Smooth muscle cell of the brain vasculature (primary cell): Measurements from ENCODE around the gene FANCF.
"Not testable (repeated sequence)": the region's sequence is repeated elsewhere in the genome, so short reads cannot be mapped to it uniquely, and the experiment has no call there.

ENCODE experiments used
- DNase-seq: peaks from one replicate; pipeline ENCODE4 v3.0.0-alpha.2; 2012; ENCODE audit warnings: low read depth, low spot score

FANCF gene, protein sequence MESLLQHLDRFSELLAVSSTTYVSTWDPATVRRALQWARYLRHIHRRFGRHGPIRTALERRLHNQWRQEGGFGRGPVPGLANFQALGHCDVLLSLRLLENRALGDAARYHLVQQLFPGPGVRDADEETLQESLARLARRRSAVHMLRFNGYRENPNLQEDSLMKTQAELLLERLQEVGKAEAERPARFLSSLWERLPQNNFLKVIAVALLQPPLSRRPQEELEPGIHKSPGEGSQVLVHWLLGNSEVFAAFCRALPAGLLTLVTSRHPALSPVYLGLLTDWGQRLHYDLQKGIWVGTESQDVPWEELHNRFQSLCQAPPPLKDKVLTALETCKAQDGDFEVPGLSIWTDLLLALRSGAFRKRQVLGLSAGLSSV

DNA sequence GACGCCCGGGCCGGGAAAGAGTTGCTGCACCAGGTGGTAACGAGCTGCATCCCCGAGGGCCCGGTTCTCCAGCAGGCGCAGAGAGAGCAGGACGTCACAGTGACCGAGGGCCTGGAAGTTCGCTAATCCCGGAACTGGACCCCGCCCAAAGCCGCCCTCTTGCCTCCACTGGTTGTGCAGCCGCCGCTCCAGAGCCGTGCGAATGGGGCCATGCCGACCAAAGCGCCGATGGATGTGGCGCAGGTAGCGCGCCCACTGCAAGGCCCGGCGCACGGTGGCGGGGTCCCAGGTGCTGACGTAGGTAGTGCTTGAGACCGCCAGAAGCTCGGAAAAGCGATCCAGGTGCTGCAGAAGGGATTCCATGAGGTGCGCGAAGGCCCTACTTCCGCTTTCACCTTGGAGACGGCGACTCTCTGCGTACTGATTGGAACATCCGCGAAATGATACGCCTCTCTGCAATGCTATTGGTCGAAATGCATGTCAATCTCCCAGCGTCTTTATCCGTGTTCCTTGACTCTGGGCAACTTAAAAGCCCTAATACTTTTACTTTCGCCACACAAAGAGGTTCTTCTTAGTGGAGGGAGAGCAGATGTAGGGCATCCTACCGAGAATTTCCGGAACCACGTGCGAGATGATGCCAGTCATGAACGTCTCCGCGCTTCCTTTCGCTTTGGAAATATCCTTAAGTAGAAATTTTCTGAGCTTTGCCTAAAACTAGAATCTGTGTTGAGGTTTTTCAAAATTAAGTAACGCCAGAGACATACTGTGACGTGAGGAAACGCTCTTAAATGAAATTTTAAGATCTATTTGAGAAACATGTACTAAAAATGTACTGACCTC lies at the start of gene FANCF:
TSS of gene FANCF (minus strand) at position 376 of the 840 bp plus-strand sequence. CDS start at position 363, 13 bp downstream.
- DNase-seq: peak; percentile 94

DNA sequence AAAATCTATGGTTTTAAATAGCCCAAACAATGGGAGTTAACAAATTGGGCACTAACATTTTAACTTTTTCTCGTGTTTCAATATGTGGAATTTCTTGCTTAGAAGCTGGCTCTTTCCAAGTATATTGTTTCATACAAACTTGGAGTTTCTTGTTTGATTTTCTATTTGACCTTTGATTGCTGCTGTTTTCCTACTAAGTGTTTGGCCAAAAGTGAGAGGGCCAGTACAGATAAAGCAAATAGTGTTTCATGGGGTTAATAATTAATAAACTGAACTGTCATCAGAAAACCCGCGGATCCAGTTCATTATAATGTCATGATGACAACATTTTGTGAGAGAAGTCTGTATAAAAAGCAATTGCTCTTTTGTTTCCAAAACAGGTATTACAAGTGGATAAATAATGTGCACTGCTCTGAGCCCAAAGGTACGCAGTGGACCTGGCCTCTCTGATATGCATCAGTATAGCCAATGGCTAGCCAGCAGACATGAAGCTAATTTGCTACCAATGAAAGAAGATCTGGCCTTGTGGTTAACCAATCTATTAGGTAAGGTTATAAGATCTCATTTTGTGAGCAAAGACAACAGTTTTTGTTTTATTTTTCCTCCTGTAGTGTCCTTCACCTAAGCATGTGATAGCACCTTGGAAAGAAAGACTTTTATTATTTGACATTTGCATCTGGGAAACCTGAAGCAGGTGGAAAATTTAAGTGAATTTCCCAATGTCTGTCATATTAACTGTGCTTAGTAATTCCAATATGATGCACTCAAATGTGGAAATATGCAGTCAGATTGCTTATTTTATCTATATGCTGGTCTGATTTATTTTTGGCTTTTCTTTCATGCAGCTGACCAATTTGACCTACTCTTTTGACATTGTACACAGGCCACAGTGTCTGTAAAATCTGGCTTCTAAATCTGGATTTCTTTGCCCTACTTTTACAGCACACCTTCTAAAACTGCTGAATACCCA lies 49.1 kb upstream of the FANCF start:
- no peak for DNase-seq

DNA sequence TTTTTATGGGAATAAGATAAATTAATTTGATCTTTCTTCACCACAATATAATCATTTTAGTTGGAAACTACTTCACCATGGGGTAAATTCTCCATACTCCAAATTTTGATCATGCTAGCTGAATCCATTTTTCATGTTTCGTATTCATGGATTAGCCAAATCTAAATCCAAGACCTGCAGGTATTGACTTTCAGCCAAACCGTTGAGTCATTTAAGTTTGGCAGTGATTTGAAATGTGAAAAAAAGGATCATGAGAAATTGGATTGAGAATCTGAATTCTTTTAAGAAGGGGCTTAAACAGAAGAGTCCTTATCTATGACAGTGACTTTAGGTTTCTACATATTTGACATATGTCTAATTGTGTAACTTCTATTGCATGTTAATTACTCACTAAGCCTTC lies 46.1 kb upstream of the FANCF start:
- DNase-seq: no peak

DNA sequence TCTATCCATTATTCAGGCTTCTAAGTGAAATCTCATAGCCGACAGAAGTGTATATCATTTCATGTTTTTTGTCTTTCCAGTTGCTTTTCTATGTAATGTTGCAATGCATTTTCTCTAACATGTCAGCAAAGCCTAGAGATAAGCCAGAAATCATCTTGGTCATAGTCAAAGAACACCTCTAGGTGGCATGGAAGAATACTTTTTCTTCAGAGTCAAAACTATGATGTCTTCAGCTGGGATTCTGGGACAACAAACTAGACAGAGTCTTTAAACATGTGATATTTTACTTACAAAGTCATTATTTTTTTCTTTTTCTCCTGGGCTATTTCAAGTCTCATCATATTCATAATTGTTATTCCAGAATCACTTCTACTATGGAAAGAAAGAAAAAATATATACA lies 45.2 kb upstream of the FANCF start:
- no peak for DNase-seq

DNA sequence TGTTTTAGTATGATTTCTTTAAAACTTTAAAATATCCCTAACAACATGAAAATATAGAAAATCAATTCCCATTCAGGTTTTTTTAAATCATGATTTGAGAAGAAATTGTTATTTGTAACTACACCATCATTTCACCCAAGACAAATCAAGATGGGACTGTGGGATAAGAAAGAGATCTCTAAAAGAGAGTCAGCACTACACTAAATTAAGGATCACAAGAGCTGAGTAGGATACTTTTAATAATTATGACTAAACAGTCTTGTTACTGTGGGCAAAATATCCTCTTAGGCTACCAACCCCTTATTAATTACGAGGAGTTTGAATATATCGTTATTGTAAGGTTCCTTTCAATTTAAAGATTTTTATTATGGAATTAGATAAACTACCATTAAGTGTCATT lies 43.7 kb upstream of the FANCF start:
- DNase-seq: no peak

DNA sequence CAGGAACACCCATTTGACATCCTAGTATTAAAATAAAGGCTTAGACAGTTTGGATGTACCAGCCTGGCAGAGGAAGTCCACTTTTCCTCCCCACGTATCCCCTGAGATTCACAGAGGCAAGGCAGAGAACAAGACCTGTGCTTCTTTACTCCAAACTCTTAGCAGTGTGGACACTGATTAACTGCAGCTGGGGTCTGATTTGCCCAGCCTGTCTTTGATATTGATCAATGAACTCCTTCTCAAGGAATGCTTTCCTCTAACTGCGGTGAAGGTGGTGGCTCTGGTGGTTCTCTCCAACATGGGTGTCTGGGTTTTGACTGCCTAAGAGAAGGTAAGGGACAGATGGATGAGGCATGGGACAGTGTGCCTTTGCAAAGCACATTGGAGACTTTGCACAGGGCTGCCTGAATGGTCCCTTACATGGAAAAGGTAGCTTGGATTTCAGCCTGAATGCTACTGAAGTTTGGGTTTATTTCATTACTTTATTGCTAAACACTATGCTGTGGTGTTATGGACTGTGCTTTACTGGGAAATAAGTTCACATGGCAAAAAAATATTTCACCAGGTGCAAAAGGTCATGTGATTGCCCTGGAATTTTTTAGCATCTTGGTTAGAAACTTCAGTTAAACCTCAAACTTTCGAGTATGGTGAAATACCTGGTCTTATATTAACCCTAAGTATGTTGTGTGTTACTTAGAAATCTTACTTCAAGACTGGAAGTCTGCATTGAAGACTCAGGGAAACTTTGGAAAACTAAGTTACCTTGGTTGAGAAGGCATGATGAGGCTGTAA lies 42.6 kb upstream of the FANCF start:
- DNase-seq: no peak

DNA sequence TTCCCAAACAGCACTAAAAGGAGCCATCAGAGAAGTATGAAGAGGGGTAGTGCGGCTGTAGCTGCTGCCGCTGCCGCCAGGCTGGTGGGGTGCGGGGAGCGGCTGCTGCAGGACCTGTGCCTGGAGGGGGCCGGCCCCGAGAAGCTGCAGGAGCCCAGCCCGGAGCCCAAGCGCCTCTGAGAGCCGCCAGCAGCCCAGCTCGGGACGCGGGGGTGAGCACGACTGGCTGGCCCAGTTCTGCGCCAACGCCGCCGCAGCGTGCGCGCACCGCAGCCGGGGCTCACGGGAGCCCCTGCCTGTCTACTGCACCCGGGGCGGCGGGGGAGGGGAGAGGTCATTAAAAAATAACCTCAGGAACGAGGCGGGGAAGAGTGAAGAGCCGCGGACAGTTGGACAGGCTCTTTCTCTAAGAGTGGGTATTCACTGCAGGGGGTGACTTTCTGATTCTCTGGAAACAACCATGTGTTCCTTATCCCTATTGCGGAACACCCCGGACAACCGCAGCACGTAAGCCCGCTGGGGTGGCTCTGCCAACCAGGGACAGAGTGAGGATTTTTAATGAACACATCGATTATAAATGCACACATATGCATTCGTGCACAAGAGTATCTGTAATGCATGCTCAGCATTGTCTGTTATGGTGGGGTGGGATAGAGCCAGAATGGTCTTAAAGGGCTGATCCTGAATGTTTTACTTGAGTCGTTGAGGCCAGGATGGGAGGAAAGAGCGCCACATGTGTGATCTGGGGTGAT lies 41.2 kb upstream of the FANCF start:
- DNase-seq: no peak

DNA sequence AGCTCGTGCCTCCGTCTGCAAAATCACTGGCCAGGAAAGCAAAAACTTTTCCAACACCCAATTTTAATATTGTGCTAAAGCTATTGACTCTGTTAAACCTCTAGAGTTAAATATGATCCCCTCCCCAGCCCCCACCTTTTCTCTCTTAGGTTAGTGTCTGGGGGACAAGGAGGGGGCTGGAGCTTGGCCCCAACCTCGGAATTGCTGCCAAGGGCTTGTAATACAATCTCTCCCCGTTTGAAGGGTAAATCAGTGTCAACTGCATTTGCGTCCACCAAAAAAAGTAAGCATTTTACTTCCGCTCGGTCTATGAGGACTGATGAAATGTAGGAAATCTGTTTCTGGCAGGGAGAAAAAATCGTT lies 40.7 kb upstream of the FANCF start, which contains the start of gene GAS2:
TSS of gene GAS2 (plus strand) at position 287 of the 363 bp plus-strand sequence. CDS start 8,259 bp downstream, outside the sequence.
- DNase-seq: no peak

DNA sequence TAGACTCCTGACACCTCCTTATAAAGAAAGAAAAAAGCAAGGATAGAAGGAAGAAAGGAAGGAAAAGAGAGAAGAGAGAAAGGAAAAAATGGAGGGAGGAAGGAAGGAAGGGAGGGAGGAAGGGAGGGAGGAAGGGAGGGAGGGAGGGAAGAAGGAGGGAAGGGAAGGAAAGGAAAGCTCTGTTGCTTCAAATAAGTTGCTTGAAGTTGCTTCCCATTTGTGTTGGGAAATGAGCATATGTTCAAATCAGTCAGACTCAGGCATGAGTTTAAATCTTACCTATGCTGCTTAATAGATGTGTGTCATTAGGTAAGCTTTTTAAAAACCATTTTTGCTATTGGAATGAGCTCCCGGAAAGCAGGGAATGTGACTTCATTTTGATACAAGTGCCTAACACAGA lies 34.2 kb upstream of the FANCF start:
- no peak for DNase-seq

DNA sequence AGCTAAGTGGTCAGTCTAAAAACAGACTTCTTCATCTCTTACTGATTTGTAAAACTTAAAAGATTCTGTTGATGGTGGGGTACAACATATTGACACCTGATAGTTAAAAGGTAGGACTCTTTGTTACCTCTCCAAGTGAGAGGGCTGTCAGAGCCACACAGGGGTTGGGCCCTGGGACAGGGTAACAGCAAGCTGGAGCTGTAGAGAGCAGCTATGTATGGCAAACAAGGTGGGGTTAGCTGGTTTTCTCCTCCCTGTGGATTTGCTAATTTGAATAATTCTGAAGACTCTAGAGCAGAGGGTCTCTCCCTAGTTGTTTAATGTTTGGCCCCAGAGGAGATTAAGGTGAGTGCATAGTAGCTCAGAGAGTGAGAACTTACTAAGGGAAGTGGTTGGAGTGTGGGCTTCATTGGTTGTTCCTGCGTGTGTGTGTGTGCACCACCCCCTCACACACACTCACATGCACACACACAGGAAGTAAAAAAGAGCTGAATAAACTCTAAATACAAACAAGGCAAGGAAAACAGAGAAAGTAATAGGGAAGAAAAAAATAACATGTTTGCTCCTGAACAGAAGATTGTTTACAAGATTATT lies 31.6 kb upstream of the FANCF start:
- DNase-seq: no peak

DNA sequence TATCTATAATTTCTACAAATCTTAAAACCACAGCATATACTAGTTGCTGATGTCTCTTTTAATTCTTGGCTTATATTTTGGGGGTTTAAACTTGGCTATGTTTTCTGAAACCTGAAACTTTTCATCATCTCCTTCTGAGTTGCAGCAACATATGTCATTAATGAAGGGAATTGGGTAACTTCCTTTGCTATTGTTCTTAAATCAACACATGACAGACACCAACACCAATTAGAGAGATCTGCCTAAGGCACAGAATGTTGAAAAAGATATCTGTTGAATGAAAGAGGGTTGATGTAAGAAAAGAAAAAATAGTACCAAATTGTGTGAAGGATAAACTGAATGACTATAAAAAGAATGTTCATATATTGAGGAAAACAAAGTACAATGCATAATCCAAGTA lies 30.5 kb upstream of the FANCF start:
- no peak for DNase-seq

DNA sequence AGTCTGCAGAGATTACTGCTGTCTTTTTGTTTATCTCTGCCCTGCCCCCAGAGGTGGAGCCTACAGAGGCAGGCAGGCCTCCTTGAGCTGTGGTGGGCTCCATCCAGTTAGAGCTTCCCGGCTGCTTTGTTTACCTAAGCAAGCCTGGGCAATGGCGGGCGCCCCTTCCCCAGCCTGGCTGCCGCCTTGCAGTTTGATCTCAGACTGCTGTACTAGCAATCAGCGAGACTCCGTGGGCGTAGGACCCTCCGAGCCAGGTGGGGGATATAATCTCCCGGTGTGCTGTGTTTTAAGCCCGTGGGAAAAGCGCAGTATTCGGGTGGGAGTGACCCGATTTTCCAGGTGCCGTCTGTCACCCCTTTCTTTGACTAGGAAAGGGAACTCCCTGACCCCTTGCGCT lies 26.7 kb upstream of the FANCF start:
- not testable (repeated sequence) for DNase-seq

DNA sequence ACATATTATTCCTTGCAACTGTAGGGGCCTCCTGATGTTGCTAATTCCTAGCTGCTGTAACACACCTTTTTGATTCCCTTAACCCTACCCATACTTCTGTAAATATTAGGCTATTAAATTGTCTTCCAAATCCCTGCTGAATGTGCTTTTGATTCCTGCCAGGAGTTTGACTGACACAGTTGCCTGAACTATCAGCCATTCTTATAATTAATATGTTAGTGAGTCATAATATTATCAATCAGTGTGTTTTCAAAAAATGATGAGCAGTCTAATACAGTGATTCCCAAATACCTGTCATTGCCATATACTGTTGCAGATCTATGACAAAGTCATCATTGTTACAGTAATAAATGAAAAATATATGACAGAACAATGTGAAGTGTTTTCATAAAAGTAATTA lies 15.9 kb upstream of the FANCF start:
- no peak for DNase-seq

DNA sequence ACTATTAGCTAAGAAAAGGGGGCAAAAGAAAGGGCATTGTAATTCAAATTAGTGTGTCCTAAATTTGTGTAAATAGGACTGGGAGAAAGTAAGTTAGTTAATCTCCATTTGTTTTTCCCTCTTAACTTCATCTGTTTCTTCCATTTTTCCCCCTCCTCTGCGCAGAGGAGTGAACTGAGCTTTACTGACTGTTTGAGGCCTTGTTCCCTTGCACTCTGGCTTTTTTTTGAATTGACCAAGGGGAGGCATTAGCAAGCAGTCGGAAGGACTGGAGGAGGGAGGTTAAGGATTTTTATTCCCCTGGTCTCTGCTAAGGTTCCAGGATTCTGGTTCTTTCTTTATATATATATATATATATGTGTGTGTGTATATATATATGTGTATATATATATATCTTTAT lies 15.2 kb upstream of the FANCF start:
- no peak for DNase-seq

DNA sequence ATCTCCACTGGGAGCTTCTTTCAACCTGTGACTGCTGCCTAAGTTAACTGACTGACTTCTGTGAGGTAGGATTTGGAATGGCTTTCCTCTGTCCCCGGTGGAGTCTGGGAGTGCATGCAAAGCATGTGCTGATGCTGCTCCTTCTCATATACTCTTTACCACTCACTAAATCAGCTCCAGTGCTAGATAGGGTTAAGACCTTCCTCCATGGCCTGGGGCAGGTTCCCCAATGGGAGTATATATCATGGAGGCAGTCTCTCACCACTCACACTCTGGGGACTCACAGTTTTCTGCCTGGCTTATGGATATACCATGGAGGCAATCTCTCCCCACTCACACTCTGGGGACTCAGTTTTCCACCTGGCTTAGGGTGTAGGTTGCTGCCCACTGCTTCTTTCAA lies 10.1 kb upstream of the FANCF start:
- DNase-seq: no peak

DNA sequence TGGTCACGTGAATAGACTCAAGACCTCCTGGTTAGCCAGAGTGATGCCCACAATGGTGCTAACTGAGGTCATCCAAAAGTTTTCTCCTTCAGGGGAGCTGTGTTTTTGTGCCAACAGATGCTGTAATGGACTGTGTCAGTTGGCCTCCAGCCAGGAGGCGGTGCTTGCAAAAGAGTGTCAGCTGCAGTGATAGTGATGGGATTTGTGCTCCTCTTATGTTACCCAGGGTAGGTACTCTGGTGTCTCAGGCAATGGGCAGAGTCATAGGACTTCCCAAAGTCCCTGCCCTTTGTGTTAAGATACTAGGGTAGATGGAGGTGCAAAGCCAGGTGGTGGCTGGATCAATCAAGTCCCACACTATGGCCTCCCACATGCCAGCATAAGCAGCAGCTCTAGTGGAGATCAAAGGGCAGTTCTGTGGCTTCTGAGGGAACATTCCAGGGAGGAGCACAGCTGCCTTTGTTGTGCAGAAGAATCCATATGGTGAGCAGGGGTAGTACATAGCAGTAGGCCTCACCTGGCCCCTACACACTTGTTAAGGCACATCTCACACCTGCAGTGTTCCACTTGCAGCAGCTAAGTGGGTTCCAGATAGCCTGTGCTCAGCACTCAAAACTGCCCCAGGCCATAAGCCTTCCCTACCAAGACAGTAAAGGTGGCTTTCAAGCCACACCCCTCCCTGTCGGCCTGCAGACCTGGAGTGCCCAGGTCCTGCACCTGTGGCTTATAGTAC lies 9.4 kb upstream of the FANCF start:
- peak; percentile 10 for DNase-seq

DNA sequence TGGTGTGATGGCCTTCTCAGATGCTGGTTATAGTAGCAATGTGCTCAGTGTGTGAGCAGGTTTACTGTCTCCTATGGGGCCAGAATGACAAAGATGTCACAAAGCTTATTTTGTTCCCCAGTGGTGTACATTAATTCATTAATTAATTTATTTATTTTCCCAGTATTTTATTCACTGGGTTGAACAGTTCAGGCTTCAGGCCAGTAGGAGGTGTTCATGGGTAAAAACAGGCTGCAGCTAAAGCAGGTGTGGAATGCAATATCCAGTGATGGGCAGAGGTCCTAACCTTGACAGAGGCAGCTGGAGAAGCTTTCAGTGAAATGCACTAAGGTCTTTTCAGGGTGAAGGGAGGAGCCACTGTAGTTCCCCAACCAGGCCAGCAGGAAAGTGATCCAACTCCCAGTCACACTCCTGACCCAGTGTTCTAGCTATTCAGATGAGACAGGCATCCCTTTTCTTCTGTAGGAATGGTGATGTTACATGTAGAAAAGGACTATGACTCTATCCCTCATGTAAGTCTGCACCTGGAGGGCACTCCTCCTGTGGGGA lies 7.8 kb upstream of the FANCF start:
- no peak for DNase-seq

DNA sequence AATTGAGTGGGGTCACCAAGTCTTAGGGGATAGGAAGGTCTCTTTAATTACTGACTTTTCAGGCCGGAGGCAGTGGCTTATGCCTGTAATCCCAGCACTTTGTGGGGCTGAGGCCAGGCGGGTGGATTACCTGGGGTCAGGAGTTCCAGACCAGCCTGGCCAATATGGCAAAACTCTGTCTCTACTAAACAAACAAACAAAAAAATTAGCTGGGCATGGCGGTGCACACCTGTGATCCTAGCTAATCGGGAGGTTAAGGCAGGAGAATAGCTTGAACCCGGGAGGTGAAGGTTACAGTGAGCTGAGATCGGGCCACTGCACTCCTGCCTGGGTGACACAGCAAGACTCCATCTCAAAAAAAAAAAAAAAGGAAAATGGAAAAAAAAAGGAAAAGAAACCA lies 1.8 kb upstream of the FANCF start:
- no peak for DNase-seq
